ENCODE results near the gene PEA15.

The PEA15 gene

GRCh38 chr1:160209321-160210046 lies 4.3 kb downstream of the PEA15 start:
- DNase-seq = no peak

- no peak for DNase-seq
These were observed 5.4 kb downstream of the PEA15 start for GRCh38 chr1:160210561-160210960.

- no peak for DNase-seq
These were observed 6.0 kb downstream of the PEA15 start for GRCh38 chr1:160211046-160211790.

GRCh38 chr1:160214481-160215140 lies 9.4 kb downstream of the PEA15 start:
- DNase-seq = no peak

GRCh38 chr1:160216301-160216700 lies 11.1 kb downstream of the PEA15 start:
- no peak for DNase-seq

- DNase-seq = no peak
These were observed 12.4 kb downstream of the PEA15 start for GRCh38 chr1:160217481-160218051.

GRCh38 chr1:160219062-160219929 lies 14.1 kb downstream of the PEA15 start:
- DNase-seq = no peak

GRCh38 chr1:160220301-160220700 lies 15.1 kb downstream of the PEA15 start:
- DNase-seq = no peak

- no peak for DNase-seq
These were observed 15.9 kb downstream of the PEA15 start for GRCh38 chr1:160221089-160221488.

GRCh38 chr1:160222546-160222945 lies 17.4 kb downstream of the PEA15 start:
- DNase-seq = no peak

- DNase-seq = no peak
These were observed 19.4 kb downstream of the PEA15 start for GRCh38 chr1:160224606-160225005.

- DNase-seq = no peak
These were observed 20.2 kb downstream of the PEA15 start for GRCh38 chr1:160225345-160225744.

GRCh38 chr1:160226623-160227022 lies 21.4 kb downstream of the PEA15 start:
- no peak for DNase-seq

GRCh38 chr1:160227034-160227433 lies 21.9 kb downstream of the PEA15 start:
- no peak for DNase-seq

GRCh38 chr1:160227561-160227960 lies 22.4 kb downstream of the PEA15 start:
- no peak for DNase-seq

GRCh38 chr1:160228431-160228830 lies 23.2 kb downstream of the PEA15 start:
- DNase-seq = no peak

GRCh38 chr1:160232911-160233310 lies 27.7 kb downstream of the PEA15 start:
- DNase-seq = no peak

GRCh38 chr1:160236806-160237205 lies 31.6 kb downstream of the PEA15 start:
- DNase-seq = no peak

GRCh38 chr1:160237558-160237957 lies 32.4 kb downstream of the PEA15 start:
- no peak for DNase-seq

GRCh38 chr1:160238408-160238807 lies 33.2 kb downstream of the PEA15 start:
- no peak for DNase-seq

GRCh38 chr1:160239582-160240299 lies 34.6 kb downstream of the PEA15 start:
- no peak for DNase-seq

GRCh38 chr1:160243767-160244166 lies 38.6 kb downstream of the PEA15 start:
- no peak for DNase-seq
